ENCODE data around the gene BCL2L14.

DNA sequence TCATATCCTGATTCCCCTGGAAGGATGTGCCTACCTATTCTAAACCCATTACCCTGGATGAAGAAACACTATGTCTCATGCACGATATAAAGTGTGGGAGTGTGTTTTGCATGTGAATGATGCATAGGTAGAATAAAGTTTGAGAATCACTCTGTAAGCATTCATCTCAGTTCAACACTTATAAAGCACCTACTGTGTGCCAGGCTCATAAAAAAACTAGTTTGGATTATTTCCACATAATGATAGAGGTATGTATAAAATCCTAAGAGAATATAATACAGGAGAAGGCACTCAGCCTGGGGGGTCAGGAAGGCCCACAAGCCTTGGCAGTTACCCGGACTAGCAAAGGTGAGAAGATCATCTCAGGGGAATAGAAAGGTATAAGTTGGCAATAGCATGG is 41.1 kb upstream of the BCL2L14 start:
- no peak for TF ChIP-seq EZH2 (IDR thresholded peaks at IDR 0.05; ENCODE audit: low read length, unreplicated experiment)
- TF ChIP-seq, protein P1, sequence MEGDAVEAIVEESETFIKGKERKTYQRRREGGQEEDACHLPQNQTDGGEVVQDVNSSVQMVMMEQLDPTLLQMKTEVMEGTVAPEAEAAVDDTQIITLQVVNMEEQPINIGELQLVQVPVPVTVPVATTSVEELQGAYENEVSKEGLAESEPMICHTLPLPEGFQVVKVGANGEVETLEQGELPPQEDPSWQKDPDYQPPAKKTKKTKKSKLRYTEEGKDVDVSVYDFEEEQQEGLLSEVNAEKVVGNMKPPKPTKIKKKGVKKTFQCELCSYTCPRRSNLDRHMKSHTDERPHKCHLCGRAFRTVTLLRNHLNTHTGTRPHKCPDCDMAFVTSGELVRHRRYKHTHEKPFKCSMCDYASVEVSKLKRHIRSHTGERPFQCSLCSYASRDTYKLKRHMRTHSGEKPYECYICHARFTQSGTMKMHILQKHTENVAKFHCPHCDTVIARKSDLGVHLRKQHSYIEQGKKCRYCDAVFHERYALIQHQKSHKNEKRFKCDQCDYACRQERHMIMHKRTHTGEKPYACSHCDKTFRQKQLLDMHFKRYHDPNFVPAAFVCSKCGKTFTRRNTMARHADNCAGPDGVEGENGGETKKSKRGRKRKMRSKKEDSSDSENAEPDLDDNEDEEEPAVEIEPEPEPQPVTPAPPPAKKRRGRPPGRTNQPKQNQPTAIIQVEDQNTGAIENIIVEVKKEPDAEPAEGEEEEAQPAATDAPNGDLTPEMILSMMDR (conservative IDR thresholded peaks at IDR 0.05; ENCODE audit: low read depth, low read length) = no peak
- TF ChIP-seq EZH2phosphoT487 (IDR thresholded peaks at IDR 0.05; ENCODE audit: borderline replicate concordance, low read length) = no peak
